ENCODE data around the gene DST.

GRCh38 chr6:56640374-56640773 lies 2.3 kb downstream of the DST start:
- no peak for TF ChIP-seq CTCF (IDR thresholded peaks at IDR 0.05; ENCODE audit: insufficient read depth, low read length)
- TF ChIP-seq, protein P1, sequence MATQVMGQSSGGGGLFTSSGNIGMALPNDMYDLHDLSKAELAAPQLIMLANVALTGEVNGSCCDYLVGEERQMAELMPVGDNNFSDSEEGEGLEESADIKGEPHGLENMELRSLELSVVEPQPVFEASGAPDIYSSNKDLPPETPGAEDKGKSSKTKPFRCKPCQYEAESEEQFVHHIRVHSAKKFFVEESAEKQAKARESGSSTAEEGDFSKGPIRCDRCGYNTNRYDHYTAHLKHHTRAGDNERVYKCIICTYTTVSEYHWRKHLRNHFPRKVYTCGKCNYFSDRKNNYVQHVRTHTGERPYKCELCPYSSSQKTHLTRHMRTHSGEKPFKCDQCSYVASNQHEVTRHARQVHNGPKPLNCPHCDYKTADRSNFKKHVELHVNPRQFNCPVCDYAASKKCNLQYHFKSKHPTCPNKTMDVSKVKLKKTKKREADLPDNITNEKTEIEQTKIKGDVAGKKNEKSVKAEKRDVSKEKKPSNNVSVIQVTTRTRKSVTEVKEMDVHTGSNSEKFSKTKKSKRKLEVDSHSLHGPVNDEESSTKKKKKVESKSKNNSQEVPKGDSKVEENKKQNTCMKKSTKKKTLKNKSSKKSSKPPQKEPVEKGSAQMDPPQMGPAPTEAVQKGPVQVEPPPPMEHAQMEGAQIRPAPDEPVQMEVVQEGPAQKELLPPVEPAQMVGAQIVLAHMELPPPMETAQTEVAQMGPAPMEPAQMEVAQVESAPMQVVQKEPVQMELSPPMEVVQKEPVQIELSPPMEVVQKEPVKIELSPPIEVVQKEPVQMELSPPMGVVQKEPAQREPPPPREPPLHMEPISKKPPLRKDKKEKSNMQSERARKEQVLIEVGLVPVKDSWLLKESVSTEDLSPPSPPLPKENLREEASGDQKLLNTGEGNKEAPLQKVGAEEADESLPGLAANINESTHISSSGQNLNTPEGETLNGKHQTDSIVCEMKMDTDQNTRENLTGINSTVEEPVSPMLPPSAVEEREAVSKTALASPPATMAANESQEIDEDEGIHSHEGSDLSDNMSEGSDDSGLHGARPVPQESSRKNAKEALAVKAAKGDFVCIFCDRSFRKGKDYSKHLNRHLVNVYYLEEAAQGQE (IDR thresholded peaks at IDR 0.05; ENCODE audit: insufficient replicate concordance, low read depth), result no peak
- no peak for TF ChIP-seq SPI1 (IDR thresholded peaks at IDR 0.05; ENCODE audit: borderline replicate concordance, low read depth)
- TF ChIP-seq GABPA (IDR thresholded peaks at IDR 0.05; ENCODE audit: low read depth), result no peak
